HepG2 (cell line): ENCODE measurements around the gene VWCE. TPM values are rescaled to one million over a fixed set of nuclear protein-coding genes. Genes with fewer than 3 reads are reported as not detected.

Experiments used
- ADNP ChIP-seq: sonication (generic); formaldehyde crosslinking; IDR thresholded peaks from 2 replicates; pipeline ENCODE4 v1.4.0; 2020; ENCODE audit warnings: missing genetic modification reagents
- JUND ChIP-seq: sonication (generic); formaldehyde crosslinking; IDR thresholded peaks from 2 replicates; pipeline ENCODE4 v1.8.0; 2022; ENCODE audit warnings: mild to moderate bottlenecking, missing genetic modification reagents
- MEIS1 ChIP-seq: sonication (generic); formaldehyde crosslinking; IDR thresholded peaks from 2 replicates; pipeline ENCODE4 v1.9.0; 2021; ENCODE audit warnings: mild to moderate bottlenecking, missing genetic modification reagents, moderate library complexity, borderline replicate concordance
- RFXAP ChIP-seq: sonication (generic); formaldehyde crosslinking; IDR thresholded peaks from 2 replicates; pipeline ENCODE4 v1.4.0; 2020; ENCODE audit warnings: missing genetic modification reagents, borderline replicate concordance
- SRSF1 ChIP-seq: fragments of 200-400 bp; formaldehyde crosslinking; optimal IDR thresholded peaks from 2 replicates; pipeline ENCODE3; 2017; ENCODE audit warnings: mild to moderate bottlenecking, low read depth, low read length, moderate library complexity
- ZMAT3 ChIP-seq: sonication (generic); formaldehyde crosslinking; conservative IDR thresholded peaks from 2 replicates; pipeline ENCODE4 v1.7.0; 2021; ENCODE audit warnings: missing genetic modification reagents
- ZNF101 ChIP-seq: sonication (generic); formaldehyde crosslinking; IDR thresholded peaks from 2 replicates; pipeline ENCODE4 v1.4.0; 2020; ENCODE audit warnings: mild to moderate bottlenecking, low read depth, missing genetic modification reagents, borderline replicate concordance
- ZNF121 ChIP-seq: sonication (generic); formaldehyde crosslinking; IDR thresholded peaks from 2 replicates; pipeline ENCODE4 v1.5.0; 2020; ENCODE audit warnings: mild to moderate bottlenecking, missing genetic modification reagents
- ZNF383 ChIP-seq: sonication (generic); formaldehyde crosslinking; IDR thresholded peaks from 2 replicates; pipeline ENCODE4 v1.4.0; 2020; ENCODE audit warnings: missing genetic modification reagents, mild to moderate bottlenecking, borderline replicate concordance
- ZSCAN12 ChIP-seq: sonication (generic); formaldehyde crosslinking; IDR thresholded peaks from 2 replicates; pipeline ENCODE4 v1.9.0; 2021; ENCODE audit warnings: mild to moderate bottlenecking, missing genetic modification reagents
- polyA plus RNA-seq, 8 experiments: library from polyadenylated mRNA; depleted of rRNA in 3 of 8; stranded (reverse) in 7 of 8; unstranded in 1 of 8; fragments of >200 nt; fragmentation: Illumina TruSeq in 4 of 8; extraction: Trizol in 4 of 8; gene quantifications; 2 replicates each; pipeline versions ENCODE4 v1.2.1 to v1.2.3, GENCODE V29; 2011 to 2016; ENCODE audit warnings: low read depth in 4 of 8, missing spikeins in 1 of 8, mixed read lengths in 1 of 8; ENCODE audit not compliant: insufficient read depth in 1 of 8
- total RNA-seq, 5 experiments: library from RNA; depleted of rRNA; stranded (reverse); fragments of >200 nt; fragmentation: Illumina TruSeq; extraction: Trizol; gene quantifications; 2 replicates each; pipeline ENCODE4 v1.2.3, GENCODE V29; 2016; ENCODE audit warnings: low read depth in 1 of 5
- TF ChIP-seq, protein P1 (sequence below): IDR thresholded peaks from 2 replicates; pipeline ENCODE4 v1.6.1; 2012; ENCODE audit warnings: low read depth, low read length, improper control_type of control experiment
- TF ChIP-seq, protein P2 (sequence below): sonication (generic); formaldehyde crosslinking; IDR thresholded peaks from 2 replicates; pipeline ENCODE4 v1.4.0; 2020; ENCODE audit warnings: missing genetic modification reagents, mild to moderate bottlenecking, borderline replicate concordance
- TF ChIP-seq, protein P3 (sequence below): sonication (generic); formaldehyde crosslinking; IDR thresholded peaks from 2 replicates; pipeline ENCODE4 v1.5.0; 2020; ENCODE audit warnings: mild to moderate bottlenecking, missing genetic modification reagents
- TF ChIP-seq, protein P4 (sequence below): sonication (generic); formaldehyde crosslinking; IDR thresholded peaks from 2 replicates; pipeline ENCODE4 v1.4.0; 2020; ENCODE audit warnings: missing genetic modification reagents, borderline replicate concordance
- TF ChIP-seq, protein P5 (sequence below): sonication (generic); formaldehyde crosslinking; IDR thresholded peaks from 2 replicates; pipeline ENCODE4; 2020; ENCODE audit warnings: missing genetic modification reagents, mild to moderate bottlenecking, borderline replicate concordance

Gene VWCE
- total and polyA plus RNA-seq, 2 of the 13 experiments (the other 11 are each of a cell fraction or from before 2014, with no cell fraction given) = 27.6 to 58.3 TPM

DNA sequence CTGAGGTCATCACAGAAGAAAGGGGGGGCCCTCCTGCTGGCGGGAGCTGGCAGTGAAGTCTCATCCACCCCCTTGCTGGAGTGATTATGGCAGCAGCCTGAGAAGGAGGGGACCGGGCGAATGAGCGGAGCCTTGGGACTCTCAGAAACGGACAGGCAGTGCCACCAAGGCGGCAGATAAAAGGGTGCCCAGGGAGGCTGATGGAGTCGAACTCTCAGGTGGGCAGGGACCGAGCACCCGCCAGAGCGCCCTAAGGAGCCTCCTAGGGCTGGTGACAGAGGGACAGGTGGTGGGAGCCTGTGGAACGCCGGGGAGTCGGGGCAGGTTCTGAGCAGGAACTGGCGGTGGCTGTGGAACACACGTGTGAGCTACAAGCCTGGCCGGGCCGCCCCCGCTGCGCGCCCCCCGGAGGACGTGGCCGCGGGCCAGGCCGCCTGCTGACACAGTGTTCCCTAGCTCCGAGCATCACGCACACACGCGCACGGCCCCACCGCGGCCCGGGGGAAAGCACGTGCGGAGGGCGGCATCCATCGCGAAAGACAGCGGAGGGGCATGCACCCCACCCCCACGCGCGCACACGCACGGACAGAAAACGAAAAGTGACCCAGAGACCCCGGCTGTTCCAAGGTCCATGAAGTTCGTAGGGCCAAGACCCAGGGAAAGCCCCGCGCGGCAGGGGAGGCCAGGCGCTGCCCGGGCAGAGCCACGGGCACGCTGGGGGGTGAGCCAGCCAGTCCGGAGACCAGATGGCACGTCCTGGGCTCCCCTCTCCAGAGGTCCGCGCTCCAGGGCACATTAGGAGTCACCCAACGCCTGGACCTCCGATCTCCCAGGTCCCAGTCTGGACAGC, 1.0 kb downstream of the VWCE start (continued):
- TF ChIP-seq ADNP (CRISPR knock-in tag) (no peak), ZNF383 (CRISPR knock-in tag) (no peak), ZSCAN12 (no peak), ZNF101 (CRISPR knock-in tag) (no peak), MEIS1 (0 out of 2 replicates have a peak, but pooled peaks have one; percentile 56), ZMAT3 (no peak), RFXAP (CRISPR knock-in tag) (no peak), SRSF1 (peak; percentile 5), JUND (CRISPR knock-in tag) (no peak), ZNF121 (no peak)
- TF ChIP-seq, protein P1, sequence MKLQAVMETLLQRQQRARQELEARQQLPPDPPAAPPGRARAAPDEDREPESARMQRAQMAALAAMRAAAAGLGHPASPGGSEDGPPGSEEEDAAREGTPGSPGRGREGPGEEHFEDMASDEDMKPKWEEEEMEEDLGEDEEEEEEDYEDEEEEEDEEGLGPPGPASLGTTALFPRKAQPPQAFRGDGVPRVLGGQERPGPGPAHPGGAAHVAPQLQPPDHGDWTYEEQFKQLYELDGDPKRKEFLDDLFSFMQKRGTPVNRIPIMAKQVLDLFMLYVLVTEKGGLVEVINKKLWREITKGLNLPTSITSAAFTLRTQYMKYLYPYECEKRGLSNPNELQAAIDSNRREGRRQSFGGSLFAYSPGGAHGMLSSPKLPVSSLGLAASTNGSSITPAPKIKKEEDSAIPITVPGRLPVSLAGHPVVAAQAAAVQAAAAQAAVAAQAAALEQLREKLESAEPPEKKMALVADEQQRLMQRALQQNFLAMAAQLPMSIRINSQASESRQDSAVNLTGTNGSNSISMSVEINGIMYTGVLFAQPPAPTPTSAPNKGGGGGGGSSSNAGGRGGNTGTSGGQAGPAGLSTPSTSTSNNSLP = no peak
- TF ChIP-seq, protein P2, sequence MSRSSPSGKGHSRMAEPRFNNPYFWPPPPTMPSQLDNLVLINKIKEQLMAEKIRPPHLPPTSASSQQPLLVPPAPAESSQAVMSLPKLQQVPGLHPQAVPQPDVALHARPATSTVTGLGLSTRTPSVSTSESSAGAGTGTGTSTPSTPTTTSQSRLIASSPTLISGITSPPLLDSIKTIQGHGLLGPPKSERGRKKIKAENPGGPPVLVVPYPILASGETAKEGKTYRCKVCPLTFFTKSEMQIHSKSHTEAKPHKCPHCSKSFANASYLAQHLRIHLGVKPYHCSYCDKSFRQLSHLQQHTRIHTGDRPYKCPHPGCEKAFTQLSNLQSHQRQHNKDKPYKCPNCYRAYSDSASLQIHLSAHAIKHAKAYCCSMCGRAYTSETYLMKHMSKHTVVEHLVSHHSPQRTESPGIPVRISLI = no peak
- TF ChIP-seq, protein P3, sequence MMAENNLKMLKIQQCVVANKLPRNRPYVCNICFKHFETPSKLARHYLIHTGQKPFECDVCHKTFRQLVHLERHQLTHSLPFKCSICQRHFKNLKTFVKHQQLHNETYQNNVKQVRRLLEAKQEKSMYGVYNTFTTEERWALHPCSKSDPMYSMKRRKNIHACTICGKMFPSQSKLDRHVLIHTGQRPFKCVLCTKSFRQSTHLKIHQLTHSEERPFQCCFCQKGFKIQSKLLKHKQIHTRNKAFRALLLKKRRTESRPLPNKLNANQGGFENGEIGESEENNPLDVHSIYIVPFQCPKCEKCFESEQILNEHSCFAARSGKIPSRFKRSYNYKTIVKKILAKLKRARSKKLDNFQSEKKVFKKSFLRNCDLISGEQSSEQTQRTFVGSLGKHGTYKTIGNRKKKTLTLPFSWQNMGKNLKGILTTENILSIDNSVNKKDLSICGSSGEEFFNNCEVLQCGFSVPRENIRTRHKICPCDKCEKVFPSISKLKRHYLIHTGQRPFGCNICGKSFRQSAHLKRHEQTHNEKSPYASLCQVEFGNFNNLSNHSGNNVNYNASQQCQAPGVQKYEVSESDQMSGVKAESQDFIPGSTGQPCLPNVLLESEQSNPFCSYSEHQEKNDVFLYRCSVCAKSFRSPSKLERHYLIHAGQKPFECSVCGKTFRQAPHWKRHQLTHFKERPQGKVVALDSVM (CRISPR knock-in tag) = no peak
- TF ChIP-seq, protein P4, sequence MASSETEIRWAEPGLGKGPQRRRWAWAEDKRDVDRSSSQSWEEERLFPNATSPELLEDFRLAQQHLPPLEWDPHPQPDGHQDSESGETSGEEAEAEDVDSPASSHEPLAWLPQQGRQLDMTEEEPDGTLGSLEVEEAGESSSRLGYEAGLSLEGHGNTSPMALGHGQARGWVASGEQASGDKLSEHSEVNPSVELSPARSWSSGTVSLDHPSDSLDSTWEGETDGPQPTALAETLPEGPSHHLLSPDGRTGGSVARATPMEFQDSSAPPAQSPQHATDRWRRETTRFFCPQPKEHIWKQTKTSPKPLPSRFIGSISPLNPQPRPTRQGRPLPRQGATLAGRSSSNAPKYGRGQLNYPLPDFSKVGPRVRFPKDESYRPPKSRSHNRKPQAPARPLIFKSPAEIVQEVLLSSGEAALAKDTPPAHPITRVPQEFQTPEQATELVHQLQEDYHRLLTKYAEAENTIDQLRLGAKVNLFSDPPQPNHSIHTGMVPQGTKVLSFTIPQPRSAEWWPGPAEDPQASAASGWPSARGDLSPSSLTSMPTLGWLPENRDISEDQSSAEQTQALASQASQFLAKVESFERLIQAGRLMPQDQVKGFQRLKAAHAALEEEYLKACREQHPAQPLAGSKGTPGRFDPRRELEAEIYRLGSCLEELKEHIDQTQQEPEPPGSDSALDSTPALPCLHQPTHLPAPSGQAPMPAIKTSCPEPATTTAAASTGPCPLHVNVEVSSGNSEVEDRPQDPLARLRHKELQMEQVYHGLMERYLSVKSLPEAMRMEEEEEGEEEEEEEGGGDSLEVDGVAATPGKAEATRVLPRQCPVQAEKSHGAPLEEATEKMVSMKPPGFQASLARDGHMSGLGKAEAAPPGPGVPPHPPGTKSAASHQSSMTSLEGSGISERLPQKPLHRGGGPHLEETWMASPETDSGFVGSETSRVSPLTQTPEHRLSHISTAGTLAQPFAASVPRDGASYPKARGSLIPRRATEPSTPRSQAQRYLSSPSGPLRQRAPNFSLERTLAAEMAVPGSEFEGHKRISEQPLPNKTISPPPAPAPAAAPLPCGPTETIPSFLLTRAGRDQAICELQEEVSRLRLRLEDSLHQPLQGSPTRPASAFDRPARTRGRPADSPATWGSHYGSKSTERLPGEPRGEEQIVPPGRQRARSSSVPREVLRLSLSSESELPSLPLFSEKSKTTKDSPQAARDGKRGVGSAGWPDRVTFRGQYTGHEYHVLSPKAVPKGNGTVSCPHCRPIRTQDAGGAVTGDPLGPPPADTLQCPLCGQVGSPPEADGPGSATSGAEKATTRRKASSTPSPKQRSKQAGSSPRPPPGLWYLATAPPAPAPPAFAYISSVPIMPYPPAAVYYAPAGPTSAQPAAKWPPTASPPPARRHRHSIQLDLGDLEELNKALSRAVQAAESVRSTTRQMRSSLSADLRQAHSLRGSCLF (CRISPR knock-in tag) = no peak
- TF ChIP-seq, protein P5, sequence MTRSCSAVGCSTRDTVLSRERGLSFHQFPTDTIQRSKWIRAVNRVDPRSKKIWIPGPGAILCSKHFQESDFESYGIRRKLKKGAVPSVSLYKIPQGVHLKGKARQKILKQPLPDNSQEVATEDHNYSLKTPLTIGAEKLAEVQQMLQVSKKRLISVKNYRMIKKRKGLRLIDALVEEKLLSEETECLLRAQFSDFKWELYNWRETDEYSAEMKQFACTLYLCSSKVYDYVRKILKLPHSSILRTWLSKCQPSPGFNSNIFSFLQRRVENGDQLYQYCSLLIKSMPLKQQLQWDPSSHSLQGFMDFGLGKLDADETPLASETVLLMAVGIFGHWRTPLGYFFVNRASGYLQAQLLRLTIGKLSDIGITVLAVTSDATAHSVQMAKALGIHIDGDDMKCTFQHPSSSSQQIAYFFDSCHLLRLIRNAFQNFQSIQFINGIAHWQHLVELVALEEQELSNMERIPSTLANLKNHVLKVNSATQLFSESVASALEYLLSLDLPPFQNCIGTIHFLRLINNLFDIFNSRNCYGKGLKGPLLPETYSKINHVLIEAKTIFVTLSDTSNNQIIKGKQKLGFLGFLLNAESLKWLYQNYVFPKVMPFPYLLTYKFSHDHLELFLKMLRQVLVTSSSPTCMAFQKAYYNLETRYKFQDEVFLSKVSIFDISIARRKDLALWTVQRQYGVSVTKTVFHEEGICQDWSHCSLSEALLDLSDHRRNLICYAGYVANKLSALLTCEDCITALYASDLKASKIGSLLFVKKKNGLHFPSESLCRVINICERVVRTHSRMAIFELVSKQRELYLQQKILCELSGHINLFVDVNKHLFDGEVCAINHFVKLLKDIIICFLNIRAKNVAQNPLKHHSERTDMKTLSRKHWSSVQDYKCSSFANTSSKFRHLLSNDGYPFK (CRISPR knock-in tag) = peak; percentile 38; the same call in 1 of the 2 replicates
